CD1c-positive myeloid dendritic cell (primary cell): ENCODE results near the gene CREG1.

ENCODE experiments used
- DNase-seq: peaks from one replicate; pipeline ENCODE4 v3.0.0-alpha.2; 2016; ENCODE audit errors: extremely low spot score

Gene CREG1

DNA sequence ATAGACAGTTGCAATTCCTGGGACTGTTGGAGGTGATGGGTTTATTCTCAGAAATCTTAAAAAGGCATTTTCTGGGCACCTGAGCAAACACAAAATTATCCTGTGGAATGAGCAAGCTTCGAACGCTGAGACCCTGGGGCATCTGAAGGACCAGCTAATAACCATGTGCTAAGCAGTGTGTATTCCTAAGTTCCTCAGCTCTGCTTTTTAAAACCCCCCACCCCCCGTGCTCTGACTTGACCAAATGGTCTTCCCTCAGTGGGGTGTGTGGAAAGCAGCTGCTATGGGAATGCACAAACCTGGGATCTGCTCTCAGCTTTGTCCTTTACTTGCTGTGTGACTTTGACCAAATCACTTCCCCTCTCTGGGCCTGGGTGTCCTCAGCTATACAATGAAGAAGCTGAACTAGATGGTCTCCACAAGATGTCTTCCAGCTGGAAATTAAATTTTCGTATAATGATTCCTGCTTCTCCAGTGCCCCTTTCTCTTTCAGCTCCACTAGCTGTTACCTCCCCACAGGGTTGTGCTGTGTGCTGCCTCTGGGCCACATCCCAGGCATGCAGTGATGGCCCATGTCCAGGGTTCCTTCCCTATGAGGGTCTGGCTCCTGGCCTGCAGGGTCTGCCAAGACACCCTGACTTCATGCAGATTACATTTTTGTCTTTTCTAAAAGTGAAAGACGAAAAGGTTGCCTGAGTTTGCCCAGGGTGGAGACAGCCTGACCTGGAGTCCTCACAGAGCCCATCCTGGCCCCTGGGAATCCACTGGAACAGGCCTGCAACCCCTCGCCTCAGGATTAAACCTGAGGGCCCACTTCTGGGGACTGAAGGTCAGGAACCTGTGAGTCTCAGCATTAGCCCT is 20.4 kb downstream of the CREG1 start:
- DNase-seq: no peak

- DNase-seq: no peak
These were observed 21.2 kb downstream of the CREG1 start for GRCh38 chr1:167532375-167532774.

- no peak for DNase-seq
These were observed 23.6 kb downstream of the CREG1 start for GRCh38 chr1:167529829-167530474.

DNA sequence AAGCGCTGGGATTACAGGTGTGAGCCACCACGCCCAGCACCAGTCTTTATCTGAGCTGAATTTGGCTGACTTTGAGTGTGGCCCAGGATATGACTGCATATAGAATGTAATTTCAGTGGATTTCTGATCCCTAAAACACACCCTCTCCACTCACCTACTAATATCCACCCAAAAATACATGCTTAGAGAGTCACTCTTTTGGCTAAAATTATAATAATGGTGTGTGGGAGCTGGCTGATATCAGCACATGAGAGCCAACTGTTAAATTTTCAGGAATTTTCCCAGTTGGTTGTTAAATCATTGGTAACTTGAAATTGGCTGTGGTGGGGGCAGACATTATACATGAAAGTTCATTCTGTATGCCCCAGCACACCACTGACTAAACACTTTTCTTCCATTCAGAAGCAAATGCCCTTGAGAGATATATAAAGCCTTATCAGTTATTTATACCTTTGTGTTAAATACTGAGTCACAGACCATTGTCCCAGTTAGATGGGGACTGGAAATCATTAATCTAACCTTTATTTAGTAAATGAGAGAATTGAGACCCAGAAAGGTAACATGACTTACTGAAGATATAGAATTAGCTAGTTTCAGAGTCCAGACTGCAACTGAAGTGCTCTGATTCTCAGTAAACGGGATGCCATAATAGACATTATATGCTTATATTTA is 25.4 kb downstream of the CREG1 start:
- DNase-seq: no peak

GRCh38 chr1:167526667-167527383 is 26.7 kb downstream of the CREG1 start:
- no peak for DNase-seq

DNA sequence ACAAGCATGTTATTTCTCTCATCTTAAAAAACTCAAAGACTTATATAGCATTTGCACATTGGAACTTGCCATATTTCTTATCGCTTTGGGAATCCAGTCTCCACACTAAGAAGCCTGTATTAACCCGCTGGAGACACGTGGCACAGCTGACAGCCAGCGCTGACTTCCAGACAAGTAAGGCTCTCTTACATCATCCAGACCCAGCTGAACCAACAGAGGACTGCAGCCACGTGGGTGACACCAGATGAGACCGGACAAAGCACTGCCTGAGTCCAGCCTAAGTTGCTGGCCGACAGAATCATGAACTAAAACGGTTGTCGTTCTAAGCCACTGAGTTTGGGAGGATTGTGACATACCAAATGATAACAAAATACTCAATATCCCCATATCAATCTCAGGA is 28.9 kb downstream of the CREG1 start:
- DNase-seq: no peak

DNA sequence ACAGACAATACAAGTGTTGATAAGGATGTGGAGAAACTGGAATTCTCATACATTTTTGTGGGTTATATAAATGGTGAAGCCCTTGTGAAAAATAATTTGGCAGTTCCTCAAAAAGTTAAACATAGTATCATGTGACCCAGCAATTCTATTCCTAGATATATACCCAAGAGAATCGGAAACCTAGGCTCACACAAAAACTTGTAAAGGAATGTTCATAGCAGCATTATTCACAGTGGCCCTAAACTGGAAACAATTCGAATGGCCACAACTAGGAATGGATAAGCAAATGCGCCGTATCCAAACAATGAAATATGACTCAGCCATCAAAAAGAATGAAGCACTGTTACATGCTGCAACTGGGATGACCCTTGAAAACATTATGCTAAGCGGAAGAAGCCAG is 31.3 kb downstream of the CREG1 start:
- no peak for DNase-seq

- DNase-seq: no peak
These were observed 32.8 kb downstream of the CREG1 start for GRCh38 chr1:167520711-167521206.

DNA sequence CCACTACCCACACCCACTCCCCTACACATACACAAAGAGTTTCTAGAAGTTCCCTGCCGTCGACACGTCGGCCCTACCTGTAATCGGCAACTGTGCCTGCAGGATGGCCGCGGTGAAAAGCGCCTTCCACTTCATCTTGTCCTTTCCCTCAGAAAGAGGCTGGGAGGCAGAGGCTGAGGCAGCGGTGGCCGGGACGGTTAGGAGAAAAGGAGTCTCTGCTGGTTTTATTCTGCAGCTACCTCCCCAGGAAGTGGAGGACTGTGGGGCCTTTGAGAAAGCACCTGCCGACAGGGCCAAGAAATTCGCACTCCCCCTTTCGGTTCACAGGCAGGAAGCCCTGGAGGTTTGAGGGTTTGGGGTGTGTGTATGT is 35.2 kb downstream of the CREG1 start, which contains the start of gene CD247:
Gene CD247, minus strand, starts transcription at position 199 of the 370 bp plus-strand sequence. Its CDS starts 64 bp downstream, at position 135.
- DNase-seq: peak; percentile 33

GRCh38 chr1:167517535-167518330 is 35.8 kb downstream of the CREG1 start:
- DNase-seq: no peak

GRCh38 chr1:167516404-167517388 is 36.9 kb downstream of the CREG1 start:
- no peak for DNase-seq

- DNase-seq: no peak
These were observed 37.7 kb downstream of the CREG1 start for GRCh38 chr1:167515893-167516321.

- no peak for DNase-seq
These were observed 38.1 kb downstream of the CREG1 start for GRCh38 chr1:167515461-167515860.

- DNase-seq: no peak
These were observed 39.3 kb downstream of the CREG1 start for GRCh38 chr1:167514288-167514687.

GRCh38 chr1:167512046-167512654 is 41.4 kb downstream of the CREG1 start:
- DNase-seq: no peak

DNA sequence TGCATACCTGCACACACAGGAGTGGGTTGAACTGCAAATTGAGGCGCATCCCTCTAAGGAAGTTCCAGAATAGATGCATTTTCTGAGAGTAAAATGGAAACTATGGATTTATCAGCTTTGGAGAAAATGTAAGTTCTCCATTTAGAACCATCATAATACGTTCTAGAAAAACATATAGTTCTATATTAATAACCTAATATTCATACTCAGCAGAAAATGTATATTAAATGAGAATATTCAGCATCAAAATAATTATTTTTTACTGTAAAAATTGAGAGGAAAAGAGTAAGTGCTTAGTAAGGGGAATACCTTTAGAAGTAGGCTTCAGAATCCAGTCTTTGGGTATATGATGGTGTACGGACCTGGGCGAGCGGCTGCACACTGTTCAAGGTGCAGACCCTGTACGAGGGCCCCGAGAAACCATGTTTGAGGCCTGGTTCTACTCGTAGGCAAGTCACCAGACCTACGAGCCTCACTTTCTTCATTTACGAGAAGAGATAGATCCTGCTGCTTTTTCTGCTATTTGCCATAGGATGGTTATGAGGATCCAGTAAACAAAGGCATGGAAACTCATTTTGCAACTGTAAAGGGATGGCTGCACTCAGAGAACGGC is 42.1 kb downstream of the CREG1 start:
- no peak for DNase-seq

GRCh38 chr1:167510881-167511280 is 42.7 kb downstream of the CREG1 start:
- DNase-seq: no peak

DNA sequence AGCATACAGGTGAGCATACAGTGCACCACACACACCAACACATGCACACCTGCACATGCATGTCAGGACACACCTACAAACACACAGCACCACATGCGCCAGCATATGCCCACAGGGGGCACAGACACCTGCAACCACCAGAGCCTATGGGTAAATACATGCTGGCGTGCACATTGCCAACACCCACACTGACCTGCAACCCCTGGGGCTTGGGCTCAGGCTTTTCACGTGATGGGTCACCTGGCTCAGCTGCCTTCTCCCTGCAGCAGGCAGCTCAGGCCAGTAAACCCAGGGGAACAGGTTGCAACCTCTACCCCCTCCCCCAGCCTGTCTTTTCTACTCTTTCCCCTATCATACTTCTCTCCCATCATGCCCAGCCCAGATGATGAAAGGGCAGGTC is 43.3 kb downstream of the CREG1 start:
- DNase-seq: no peak

- DNase-seq: no peak
These were observed 44.0 kb downstream of the CREG1 start for GRCh38 chr1:167509587-167509986.
